Endothelial cell of umbilical vein (primary cell): ENCODE data around the gene RALGAPB. TPM values are rescaled to one million over a fixed set of nuclear protein-coding genes. Genes with fewer than 3 reads are reported as not detected.
"Not testable (repeated sequence)": the region's sequence is repeated elsewhere in the genome, so short reads cannot be mapped to it uniquely, and the experiment has no call there.

Source experiments
- BruUV-seq: library from RNA; stranded (reverse); fragments of 400-500 nt; replicated peaks from 2 replicates; lab custom pipeline; 2021; lab: Mats Ljungman, UMichigan
- CTCF ChIA-PET: fragments of 300-600, 350-600 bp; sonication (Branson Sonifier 250); formaldehyde crosslinking; loops from one replicate; lab custom pipeline; 2021; ENCODE audit warnings: antibody characterized with exemption, inconsistent platforms; lab: Charles Lee
- POLR2A ChIA-PET: fragments of 300-600, 350-600 bp; sonication (Branson Sonifier 250); formaldehyde crosslinking; loops from one replicate; lab custom pipeline; 2021; ENCODE audit warnings: antibody characterized with exemption, inconsistent platforms; lab: Charles Lee
- DNase-seq: peaks from one replicate; pipeline ENCODE4 v3.0.0-alpha.2; 2011; ENCODE audit warnings: low read depth, low spot score
- FAIRE-seq: peaks from 2 replicates; lab custom pipeline; 2011; peaks lifted over from hg19 to GRCh38; lab: Jason Lieb, UNC
- H2AFZ ChIP-seq: 2 replicates; pipeline ENCODE4 v1.6.0; 2012; ENCODE audit warnings: low read depth, low read length, control low read depth, inconsistent platforms
- H3K27ac ChIP-seq: 2 replicates; pipeline ENCODE4 v1.5.1; 2011; ENCODE audit warnings: low read depth, mild to moderate bottlenecking, control low read depth, low read length, moderate library complexity; ENCODE audit not compliant: insufficient read depth
- H3K27me3 ChIP-seq, 2 experiments: 2 replicates each; pipeline versions ENCODE4 v1.6.0 to v1.6.1; 2011; ENCODE audit warnings: low read length in 2 of 2, mixed read lengths in 1 of 2; ENCODE audit not compliant: control insufficient read depth in 2 of 2, insufficient read depth in 2 of 2
- H3K36me3 ChIP-seq, 2 experiments: 2 replicates in 1 of 2; 3 replicates in 1 of 2; pipeline ENCODE4 v1.5.1; 2011; ENCODE audit warnings: low read length in 2 of 2, mild to moderate bottlenecking in 1 of 2, moderate library complexity in 1 of 2; ENCODE audit not compliant: control insufficient read depth in 2 of 2, insufficient read depth in 2 of 2; ENCODE audit errors: extremely low read depth in 1 of 2
- H3K4me1 ChIP-seq: 3 replicates; pipeline ENCODE4 v1.5.1; 2011; ENCODE audit warnings: mild to moderate bottlenecking, low read length; ENCODE audit not compliant: control insufficient read depth, insufficient read depth; ENCODE audit errors: extremely low read depth
- H3K4me2 ChIP-seq: 2 replicates; pipeline ENCODE4 v1.6.1; 2011; ENCODE audit warnings: low read length, control low read depth, mixed read lengths; ENCODE audit not compliant: insufficient read depth
- H3K4me3 ChIP-seq, 3 experiments: fragments of 200-600 bp in 1 of 3; sonication (generic), shearing (Covaris generic) in 1 of 3; replicated peaks in 1 of 3; 2 replicates each; pipeline ENCODE4 v1.5.1; 2011 to 2016; ENCODE audit warnings: control low read depth in 3 of 3, low read length in 3 of 3, mild to moderate bottlenecking in 2 of 3, inconsistent platforms in 1 of 3, low read depth in 1 of 3, moderate library complexity in 1 of 3; ENCODE audit not compliant: insufficient read depth in 1 of 3
- H3K79me2 ChIP-seq: 2 replicates; pipeline ENCODE4 v1.6.0; 2012; ENCODE audit warnings: low read length, inconsistent platforms; ENCODE audit not compliant: control insufficient read depth, insufficient read depth
- H3K9ac ChIP-seq: replicated peaks from 2 replicates; pipeline ENCODE3; 2011; ENCODE audit warnings: low read length, control low read depth; ENCODE audit not compliant: insufficient read depth; ENCODE audit errors: extremely low read depth
- H3K9me1 ChIP-seq: replicated peaks from 3 replicates; pipeline ENCODE4 v1.6.0; 2011; ENCODE audit warnings: mild to moderate bottlenecking, low read length; ENCODE audit not compliant: control insufficient read depth, insufficient read depth; ENCODE audit errors: extremely low read depth
- H3K9me3 ChIP-seq: replicated peaks from 2 replicates; pipeline ENCODE4 v1.5.1; 2012; ENCODE audit warnings: low read length, inconsistent platforms; ENCODE audit not compliant: control insufficient read depth, insufficient read depth
- H4K20me1 ChIP-seq: replicated peaks from 2 replicates; pipeline ENCODE3; 2011; ENCODE audit warnings: mild to moderate bottlenecking, low read length; ENCODE audit not compliant: control insufficient read depth, insufficient read depth; ENCODE audit errors: extremely low read depth
- CTCF ChIP-seq, 2 donors: IDR thresholded peaks; 1 replicate in 1 of 2; 2 replicates in 1 of 2; pipeline ENCODE4 v1.5.1; 2011; ENCODE audit warnings: low read length in 2 of 2, mild to moderate bottlenecking in 2 of 2, moderate library complexity in 2 of 2, control low read depth in 1 of 2, inconsistent platforms in 1 of 2, low read depth in 1 of 2; ENCODE audit not compliant: insufficient read depth in 1 of 2; ENCODE audit errors: extremely low read depth in 1 of 2
- EZH2 ChIP-seq: IDR thresholded peaks from 2 replicates; pipeline ENCODE4 v1.6.1; 2012; ENCODE audit warnings: borderline replicate concordance, low read depth, mild to moderate bottlenecking, moderate library complexity, low read length, inconsistent platforms; ENCODE audit not compliant: severe bottlenecking
- FOS ChIP-seq: IDR thresholded peaks from 2 replicates; pipeline ENCODE4 v1.6.1; 2011; ENCODE audit warnings: mild to moderate bottlenecking, low read length, moderate library complexity, borderline replicate concordance; ENCODE audit not compliant: insufficient read depth
- GATA2 ChIP-seq: IDR thresholded peaks from 2 replicates; pipeline ENCODE4 v1.7.0; 2011; ENCODE audit warnings: low read depth, mild to moderate bottlenecking, moderate library complexity, mixed read lengths, low read length; ENCODE audit not compliant: insufficient read length, insufficient read depth
- JUN ChIP-seq: IDR thresholded peaks from 2 replicates; pipeline ENCODE4 v1.6.1; 2011; ENCODE audit warnings: borderline replicate concordance, low read depth; ENCODE audit not compliant: insufficient read length, insufficient read depth
- MAX ChIP-seq: IDR thresholded peaks from 2 replicates; pipeline ENCODE4 v1.6.1; 2011; ENCODE audit not compliant: insufficient read depth, insufficient read length
- MYC ChIP-seq: IDR thresholded peaks from one replicate; pipeline ENCODE4 v1.6.1; 2011; ENCODE audit warnings: mild to moderate bottlenecking, low read depth, low read length
- POLR2A ChIP-seq: IDR thresholded peaks from 2 replicates; pipeline ENCODE4 v1.6.1; 2012; ENCODE audit warnings: low read depth, mild to moderate bottlenecking, control low read depth, low read length
- POLR2AphosphoS5 ChIP-seq: IDR thresholded peaks from 2 replicates; pipeline ENCODE4 v1.6.1; 2012; ENCODE audit warnings: low read depth, mild to moderate bottlenecking, control low read depth, low read length, moderate library complexity; ENCODE audit not compliant: insufficient read depth
- dilution Hi-C: fragments of 300-500 bp; cut with MboI; formaldehyde crosslinking; loops from one replicate; pipeline ENCODE4 v1.15.0; 2019; ENCODE audit warnings: low sequenced_read_pairs; ENCODE audit not compliant: extremely low pct_ligation_motif_present
- intact Hi-C: fragments of 100-400 bp; cut with micrococcal nuclease; formaldehyde crosslinking; loops from one replicate; pipeline ENCODE4 v1.10.0; 2022
- polyA plus RNA-seq, 4 experiments: library from polyadenylated mRNA; depleted of rRNA in 3 of 4; stranded (reverse) in 3 of 4; unstranded in 1 of 4; fragments of >200 nt; gene quantifications; 2 replicates each; pipeline versions ENCODE4 v1.2.1 to v1.2.3, GENCODE V29; 2011 to 2012; ENCODE audit warnings: missing spikeins in 1 of 4
- total RNA-seq: library from RNA; stranded (reverse); gene quantifications from 2 replicates; pipeline ENCODE4 v1.2.3, GENCODE V29; 2021

The RALGAPB gene
- total and polyA plus RNA-seq, 2 donors (not counting 3 experiments of a cell fraction or from before 2014, with no cell fraction given), result 12.8 to 38.7 TPM

DNA sequence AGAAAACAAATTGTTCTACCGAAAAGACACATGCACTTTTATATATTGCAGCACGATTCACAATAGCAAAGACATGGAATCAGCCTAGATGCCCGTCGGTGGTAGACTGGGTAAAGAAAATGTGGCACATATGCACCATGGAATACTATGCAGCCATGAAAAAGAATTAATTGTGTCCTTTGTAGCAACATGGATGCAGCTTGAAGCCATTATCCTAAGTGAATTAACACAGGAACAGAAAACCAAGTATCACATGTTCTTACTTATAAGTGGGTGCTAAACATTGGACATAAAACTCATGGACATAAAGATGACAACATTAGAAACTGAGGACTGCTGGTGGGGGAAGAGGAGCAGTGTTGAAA lies 32.4 kb downstream of the RALGAPB start:
- H3K9me1 ChIP-seq, result no peaks in the 10 kb centered on the region
- POLR2A ChIA-PET, result no interaction called here
- H3K9ac ChIP-seq, result no peak overlapping the region
- TF ChIP-seq MAX (no peak), POLR2AphosphoS5 (no peak), MYC (no peak), POLR2A (no peak), CTCF (IDR thresholded peaks at IDR 0.05; ENCODE audit: extremely low read depth in 1 of 2, insufficient read depth in 1 of 2, low read depth in 1 of 2, low read length in 2 of 2) (no peak), GATA2 (no peak), EZH2 (no peak), FOS (no peak), JUN (no peak)
- no peaks in the 10 kb centered on the region for H3K4me1 ChIP-seq
- H4K20me1 ChIP-seq, result no peaks in the 10 kb centered on the region
- H3K27ac ChIP-seq, result no peak overlapping the region
- no peak overlapping the region for H3K4me3 ChIP-seq
- intact Hi-C loops, result no loop called here
- no TSS peak for BruUV-seq
- CTCF ChIA-PET, result no interaction called here
- H3K27me3 ChIP-seq, result no peaks in the 10 kb centered on the region
- dilution Hi-C loops, result no loop called here
- no peaks in the 10 kb centered on the region for H3K79me2 ChIP-seq
- no peak for DNase-seq
- H3K36me3 ChIP-seq, result peaks cover 2 to 8% of the 10 kb centered on the region in 2 experiments
- no peak overlapping the region for H2AFZ ChIP-seq
- no peak for FAIRE-seq
- H3K4me2 ChIP-seq, result no peak overlapping the region
- H3K9me3 ChIP-seq, result no peaks in the 10 kb centered on the region

- CTCF ChIA-PET, FAIRE-seq, H3K36me3 ChIP-seq, H3K9me1 ChIP-seq, BruUV-seq, H3K4me2 ChIP-seq, H3K4me1 ChIP-seq, DNase-seq, dilution Hi-C loops, H3K27me3 ChIP-seq, H3K27ac ChIP-seq, H3K9me3 ChIP-seq, POLR2A ChIA-PET, H3K9ac ChIP-seq, intact Hi-C loops, H3K4me3 ChIP-seq, H2AFZ ChIP-seq, H3K79me2 ChIP-seq, H4K20me1 ChIP-seq: not testable (repeated sequence)
Observed at GRCh38 chr20:38511726-38512125, 39.1 kb downstream of the RALGAPB start.
